ENCODE measurements around the gene LSM3. TPM values are rescaled to one million over a fixed set of nuclear protein-coding genes. Genes with fewer than 3 reads are reported as not detected.

Gene LSM3
- total RNA-seq, 4 donors from 2014 or later: 11.6 to 16.8 (median 14.2) TPM

DNA sequence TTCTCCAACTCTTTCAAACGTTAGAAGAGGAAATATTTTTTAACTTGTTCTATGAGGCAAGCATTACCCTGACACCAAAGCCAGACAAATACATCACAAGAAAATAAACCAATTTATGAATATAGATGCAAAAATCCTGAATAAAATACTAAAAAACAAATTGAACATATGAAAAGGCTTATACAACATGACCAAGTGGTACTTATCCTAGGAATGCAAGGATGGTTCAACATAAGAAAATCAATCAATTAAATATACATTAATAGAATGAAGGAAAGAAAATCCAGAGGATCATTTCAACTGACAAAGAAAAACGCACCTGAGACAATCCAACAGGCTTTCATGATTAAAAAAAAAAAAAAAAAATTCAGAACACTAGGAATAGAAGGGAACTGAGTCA is 17.3 kb upstream of the LSM3 start:
- Histone ChIP-seq H3K9me3 (peaks cover 0 to 6% (median 0%) of the 10 kb centered on the region in 3 donors), H3K27ac (no peak overlapping the region), H3K27me3 (no peaks in the 10 kb centered on the region), H3K4me1 (peaks cover 10 to 26% of the 10 kb centered on the region in 2 donors), H3K4me3 (no peak overlapping the region), H3K36me3 (peaks cover 0 to 84% of the 10 kb centered on the region in 2 donors)
- ATAC-seq (no peak), DNase-seq (no peak)
- intact Hi-C loops (cut with DNase I; ENCODE audit: low total_unique reads) (no loop called here), in situ Hi-C loops (cut with MboI; ENCODE audit: low sequenced_read_pairs in 4 of 4) (no loop called here)
- TF ChIP-seq, protein P1, sequence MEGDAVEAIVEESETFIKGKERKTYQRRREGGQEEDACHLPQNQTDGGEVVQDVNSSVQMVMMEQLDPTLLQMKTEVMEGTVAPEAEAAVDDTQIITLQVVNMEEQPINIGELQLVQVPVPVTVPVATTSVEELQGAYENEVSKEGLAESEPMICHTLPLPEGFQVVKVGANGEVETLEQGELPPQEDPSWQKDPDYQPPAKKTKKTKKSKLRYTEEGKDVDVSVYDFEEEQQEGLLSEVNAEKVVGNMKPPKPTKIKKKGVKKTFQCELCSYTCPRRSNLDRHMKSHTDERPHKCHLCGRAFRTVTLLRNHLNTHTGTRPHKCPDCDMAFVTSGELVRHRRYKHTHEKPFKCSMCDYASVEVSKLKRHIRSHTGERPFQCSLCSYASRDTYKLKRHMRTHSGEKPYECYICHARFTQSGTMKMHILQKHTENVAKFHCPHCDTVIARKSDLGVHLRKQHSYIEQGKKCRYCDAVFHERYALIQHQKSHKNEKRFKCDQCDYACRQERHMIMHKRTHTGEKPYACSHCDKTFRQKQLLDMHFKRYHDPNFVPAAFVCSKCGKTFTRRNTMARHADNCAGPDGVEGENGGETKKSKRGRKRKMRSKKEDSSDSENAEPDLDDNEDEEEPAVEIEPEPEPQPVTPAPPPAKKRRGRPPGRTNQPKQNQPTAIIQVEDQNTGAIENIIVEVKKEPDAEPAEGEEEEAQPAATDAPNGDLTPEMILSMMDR (IDR thresholded peaks at IDR 0.05 in 4 of 5, conservative IDR thresholded peaks at IDR 0.05 in 1 of 5): no peak
- no peak for TF ChIP-seq POLR2A (IDR thresholded peaks at IDR 0.05)

DNA sequence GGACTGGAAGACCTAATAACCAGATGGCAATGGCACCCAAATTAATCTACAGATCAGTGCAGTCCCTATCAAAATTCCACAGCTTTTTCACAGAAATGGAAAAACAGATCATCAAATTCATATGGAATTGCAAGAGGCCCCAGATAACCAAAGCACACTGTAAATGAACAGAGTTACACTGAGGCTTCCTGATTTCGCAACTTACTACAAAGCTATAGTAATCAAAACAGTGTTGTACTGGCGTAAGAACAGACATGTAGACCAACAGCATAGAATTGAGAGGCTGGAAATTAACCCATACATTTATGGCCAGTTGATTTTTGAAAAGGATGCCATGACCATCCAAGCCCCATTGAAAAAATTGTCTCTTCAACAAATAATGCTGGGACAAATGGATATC is 16.4 kb upstream of the LSM3 start:
- H3K9me3 ChIP-seq: peaks cover 0 to 6% (median 0%) of the 10 kb centered on the region in 3 donors
- ATAC-seq (no peak), DNase-seq (no peak)
- TF ChIP-seq POLR2A (IDR thresholded peaks at IDR 0.05): no peak
- TF ChIP-seq, protein P1 (IDR thresholded peaks at IDR 0.05 in 4 of 5, conservative IDR thresholded peaks at IDR 0.05 in 1 of 5): no peak
- in situ Hi-C loops (cut with MboI; ENCODE audit: low sequenced_read_pairs in 4 of 4) (no loop called here), intact Hi-C loops (cut with DNase I; ENCODE audit: low total_unique reads) (no loop called here)
- no peaks in the 10 kb centered on the region for H3K27me3 ChIP-seq
- peaks cover 4 to 24% of the 10 kb centered on the region in 2 donors for H3K4me1 ChIP-seq
- no peak overlapping the region for H3K4me3 ChIP-seq
- no peak overlapping the region for H3K27ac ChIP-seq
- peaks cover 0 to 89% of the 10 kb centered on the region in 2 donors for H3K36me3 ChIP-seq

DNA sequence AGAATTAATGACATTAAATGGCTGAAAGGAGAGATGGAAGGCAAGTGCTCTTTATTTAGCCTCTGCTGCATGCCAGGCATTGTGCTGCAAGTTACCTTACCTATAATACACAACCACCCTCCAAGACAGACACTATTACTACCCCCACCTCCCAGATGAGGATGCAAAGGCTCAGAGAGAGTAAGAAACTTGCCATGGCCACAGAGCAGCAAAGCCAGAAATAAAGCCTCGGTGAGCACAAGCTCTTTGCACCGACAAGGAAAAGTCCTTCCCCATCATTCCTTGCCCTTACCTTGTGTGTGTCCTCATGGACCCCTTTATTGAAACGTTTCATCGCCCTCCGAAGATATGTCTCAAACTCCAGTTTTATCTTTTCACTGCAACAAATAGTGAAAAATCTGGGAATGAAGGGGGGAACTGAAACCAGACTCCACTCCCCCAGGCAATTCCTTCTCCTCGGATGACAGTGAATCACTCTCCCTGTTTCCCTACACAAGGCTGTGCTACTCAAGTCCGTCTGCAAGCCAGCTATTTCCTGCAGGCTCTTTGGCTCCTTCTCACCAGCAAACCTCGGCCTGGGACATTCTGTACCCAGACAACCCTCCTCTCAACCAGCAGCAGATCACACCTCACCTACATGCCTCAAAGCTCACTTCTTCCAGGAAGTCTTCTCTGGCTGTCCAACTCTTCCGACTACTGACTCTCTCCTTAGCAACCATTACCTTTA is 11.6 kb upstream of the LSM3 start:
- Histone ChIP-seq H3K27ac (peak overlapping the region; percentile 63 to 82 (median 78)), H3K4me3 (peak overlapping the region in 2 of 4 donors; percentile 1 to 5), H3K4me1 (peaks cover 0 to 24% of the 10 kb centered on the region in 2 donors), H3K36me3 (peaks cover 0 to 91% of the 10 kb centered on the region in 2 donors), H3K27me3 (no peaks in the 10 kb centered on the region), H3K9me3 (peaks cover 0 to 2% (median 0%) of the 10 kb centered on the region in 3 donors)
- intact Hi-C loops (cut with DNase I; ENCODE audit: low total_unique reads) (no loop called here), in situ Hi-C loops (cut with MboI; ENCODE audit: low sequenced_read_pairs in 4 of 4) (no loop called here)
- TF ChIP-seq, protein P1 (IDR thresholded peaks at IDR 0.05 in 4 of 5, conservative IDR thresholded peaks at IDR 0.05 in 1 of 5): no peak
- no peak for TF ChIP-seq POLR2A (IDR thresholded peaks at IDR 0.05)
- DNase-seq (peak; percentile 85), ATAC-seq (peak; percentile 95)

DNA sequence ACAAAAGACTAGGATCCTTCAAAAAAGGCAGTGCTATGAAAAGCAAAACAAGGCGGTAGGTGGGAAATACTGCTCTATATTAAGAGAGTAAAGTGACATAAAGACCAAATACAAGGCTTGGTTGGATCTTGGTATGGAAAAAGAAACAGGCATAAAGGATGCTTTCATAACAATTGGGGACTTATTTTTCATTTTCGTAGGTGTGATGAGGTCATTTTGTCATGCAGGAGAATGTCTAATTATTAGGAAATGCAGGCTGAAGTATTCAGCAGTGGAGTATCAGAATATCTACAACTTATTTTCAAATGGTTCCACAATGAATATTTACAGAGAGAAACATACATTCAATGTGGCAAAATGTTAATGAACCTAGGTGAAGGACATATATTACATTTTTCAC is 9.2 kb upstream of the LSM3 start:
- intact Hi-C loops (cut with DNase I; ENCODE audit: low total_unique reads): no loop called here

More for the DNA sequence above, 9.2 kb upstream of the LSM3 start:
- H3K27ac ChIP-seq: no peak overlapping the region
- no peaks in the 10 kb centered on the region for H3K9me3 ChIP-seq
- DNase-seq (no peak), ATAC-seq (no peak)
- H3K4me1 ChIP-seq: peaks cover 0 to 27% of the 10 kb centered on the region in 2 donors
- in situ Hi-C loops (cut with MboI; ENCODE audit: low sequenced_read_pairs in 4 of 4): no loop called here
- no peak overlapping the region for H3K4me3 ChIP-seq
- H3K27me3 ChIP-seq: no peaks in the 10 kb centered on the region
- TF ChIP-seq, protein P1 (IDR thresholded peaks at IDR 0.05 in 4 of 5, conservative IDR thresholded peaks at IDR 0.05 in 1 of 5): no peak
- no peak for TF ChIP-seq POLR2A (IDR thresholded peaks at IDR 0.05)
- peaks cover 0 to 81% of the 10 kb centered on the region in 2 donors for H3K36me3 ChIP-seq

All from gastrocnemius medialis (tissue), 4 donors.